Sigmoid colon (tissue), 7 donors: Measurements from ENCODE around the gene STK39. TPM values are rescaled to one million over a fixed set of nuclear protein-coding genes. Genes with fewer than 3 reads are reported as not detected.
"Not testable (repeated sequence)": the region's sequence is repeated elsewhere in the genome, so short reads cannot be mapped to it uniquely, and the experiment has no call there.

Source experiments
- DNase-seq: peaks from one replicate; pipeline ENCODE4 v3.0.0-alpha.2; 2019
- H3K27ac ChIP-seq, 4 donors: fragments of 200-600 bp; sonication (generic); one replicate each; pipeline ENCODE4 v1.5.1; 2016 to 2019; ENCODE audit warnings: mild to moderate bottlenecking in 1 of 4
- H3K27me3 ChIP-seq, 3 donors: fragments of 200-600 bp; sonication (generic); one replicate each; pipeline ENCODE4 v1.5.1; 2019; ENCODE audit warnings: mild to moderate bottlenecking in 1 of 3
- H3K36me3 ChIP-seq, 4 donors: fragments of 200-600 bp; sonication (generic); one replicate each; pipeline ENCODE4 v1.5.1; 2016 to 2019
- H3K4me1 ChIP-seq, 4 donors: fragments of 200-600 bp; sonication (generic); one replicate each; pipeline ENCODE4 v1.5.1; 2017 to 2019
- H3K4me3 ChIP-seq, 4 donors: fragments of 200-600 bp; sonication (generic); one replicate each; pipeline ENCODE4 v1.5.1; 2017 to 2019; ENCODE audit warnings: mild to moderate bottlenecking in 2 of 4, moderate library complexity in 1 of 4
- H3K9me3 ChIP-seq, 4 donors: fragments of 200-600 bp in 3 of 4; sonication (generic) in 3 of 4; one replicate each; pipeline versions ENCODE4 v1.5.1 to v1.6.1; 2013 to 2019
- CTCF ChIP-seq, 4 experiments: fragments of 450-650 bp in 3 of 4; fragments of 200-600 bp in 1 of 4; IDR thresholded peaks; one replicate each; pipeline ENCODE4 v1.5.1; 2016 to 2019; ENCODE audit warnings: antibody characterized with exemption in 4 of 4, mild to moderate bottlenecking in 3 of 4, moderate library complexity in 2 of 4
- EP300 ChIP-seq, 4 donors: sonication (generic); formaldehyde crosslinking; IDR thresholded peaks; one replicate each; pipeline ENCODE4 v1.6.1; 2017; ENCODE audit warnings: antibody characterized with exemption in 4 of 4
- POLR2A ChIP-seq, 2 donors: fragments of 450-650 bp; IDR thresholded peaks; one replicate each; pipeline ENCODE4 v1.6.1; 2016; ENCODE audit warnings: antibody characterized with exemption in 2 of 2, mild to moderate bottlenecking in 2 of 2, moderate library complexity in 2 of 2
- POLR2AphosphoS5 ChIP-seq, 4 donors: sonication (generic); formaldehyde crosslinking; IDR thresholded peaks; one replicate each; pipeline ENCODE4 v1.6.1; 2017; ENCODE audit warnings: antibody characterized with exemption in 4 of 4
- WGBS, 2 donors: extraction: QIAGEN DNeasy Blood & Tissue Kit; methylation state at CpG; one replicate each; pipeline ENCODE4 v1.1.7; 2013; 5-methylcytosine and 5-hydroxymethylcytosine counted together
- intact Hi-C: fragments of 100-400 bp; cut with DNase I; formaldehyde crosslinking; loops from one replicate; pipeline ENCODE4 v1.15.1; 2023
- polyA plus RNA-seq, 3 donors: library from polyadenylated mRNA; stranded (reverse); fragments of 200-250 nt; gene quantifications; one replicate each; pipeline ENCODE4 v1.2.3, GENCODE V29; 2013
- total RNA-seq, 4 donors: library from RNA; depleted of rRNA; stranded (reverse); fragments of >200 nt; gene quantifications; one replicate each; pipeline ENCODE4 v1.1.0, GENCODE V29; 2016
- donor health status: healthy with polysubstance abuse.
- donor health status: Bipolar disorder and iron deficiency.
- donor health status: healthy.

The STK39 gene
- total and polyA plus RNA-seq, 7 donors: 13.4 to 44.9 (median 24.1) TPM

GRCh38 chr2:168085801-168086361, 161.5 kb downstream of the STK39 start:
- Histone ChIP-seq H3K27me3 (no peaks in the 10 kb centered on the region), H3K27ac (no peak overlapping the region), H3K4me1 (peaks cover 0 to 16% (median 10%) of the 10 kb centered on the region in 4 donors), H3K9me3 (peaks cover 0 to under 1% (median 0%) of the 10 kb centered on the region in 4 donors), H3K36me3 (no peaks in the 10 kb centered on the region), H3K4me3 (no peak overlapping the region)
- TF ChIP-seq POLR2AphosphoS5 (IDR thresholded peaks at IDR 0.05): no peak
- TF ChIP-seq EP300 (IDR thresholded peaks at IDR 0.05): no peak
- TF ChIP-seq CTCF (IDR thresholded peaks at IDR 0.05): no peak
- no peak for TF ChIP-seq POLR2A (IDR thresholded peaks at IDR 0.05)
- 90 to 93% methylated on average over 4 of the region's 4 CpGs for WGBS, 2 donors
- intact Hi-C loops: no loop called here
- DNase-seq: no peak

GRCh38 chr2:168084288-168084687, 163.1 kb downstream of the STK39 start:
- peaks cover 0 to 16% (median 10%) of the 10 kb centered on the region in 4 donors for H3K4me1 ChIP-seq
- no peak for TF ChIP-seq POLR2AphosphoS5 (IDR thresholded peaks at IDR 0.05)
- no peak for TF ChIP-seq CTCF (IDR thresholded peaks at IDR 0.05)
- TF ChIP-seq EP300 (IDR thresholded peaks at IDR 0.05): no peak
- intact Hi-C loops: no loop called here
- no peak overlapping the region for H3K27ac ChIP-seq
- H3K36me3 ChIP-seq: no peaks in the 10 kb centered on the region
- WGBS, 2 donors: 94 to 98% methylated on average over 4 of the region's 4 CpGs
- DNase-seq: no peak
- H3K9me3 ChIP-seq: peaks cover 0 to 3% (median 0%) of the 10 kb centered on the region in 4 donors
- H3K4me3 ChIP-seq: no peak overlapping the region
- H3K27me3 ChIP-seq: no peaks in the 10 kb centered on the region

- H3K4me3 ChIP-seq, intact Hi-C loops, DNase-seq, H3K9me3 ChIP-seq, H3K27me3 ChIP-seq, H3K36me3 ChIP-seq, H3K4me1 ChIP-seq, H3K27ac ChIP-seq: not testable (repeated sequence)
- WGBS, 2 donors: 80 to 86% methylated on average over 3 of the region's 3 CpGs
These were observed 165.9 kb downstream of the STK39 start for GRCh38 chr2:168081452-168081851.

- Histone ChIP-seq H3K4me1 (no peaks in the 10 kb centered on the region), H3K27me3 (no peaks in the 10 kb centered on the region), H3K4me3 (no peak overlapping the region), H3K36me3 (no peaks in the 10 kb centered on the region), H3K27ac (no peak overlapping the region), H3K9me3 (peaks cover 0 to 3% (median 0%) of the 10 kb centered on the region in 4 donors)
- intact Hi-C loops: no loop called here
- no peak for TF ChIP-seq EP300 (IDR thresholded peaks at IDR 0.05)
- no peak for TF ChIP-seq POLR2AphosphoS5 (IDR thresholded peaks at IDR 0.05)
- no peak for TF ChIP-seq CTCF (IDR thresholded peaks at IDR 0.05)
- TF ChIP-seq POLR2A (IDR thresholded peaks at IDR 0.05): no peak
- WGBS, 2 donors: 96 to 99% methylated on average over 3 of the region's 3 CpGs
- DNase-seq: no peak
These were observed 168.2 kb downstream of the STK39 start for GRCh38 chr2:168079236-168079635.

GRCh38 chr2:168076731-168077130, 170.7 kb downstream of the STK39 start:
- no peak overlapping the region for H3K4me3 ChIP-seq
- peaks cover 0 to 8% (median 0%) of the 10 kb centered on the region in 4 donors for H3K36me3 ChIP-seq
- H3K27ac ChIP-seq: no peak overlapping the region
- intact Hi-C loops: no loop called here
- H3K4me1 ChIP-seq: peaks cover 0 to 4% (median 0%) of the 10 kb centered on the region in 4 donors
- DNase-seq: no peak
- no peak for TF ChIP-seq CTCF (IDR thresholded peaks at IDR 0.05)
- no peak for TF ChIP-seq POLR2A (IDR thresholded peaks at IDR 0.05)
- no peak for TF ChIP-seq EP300 (IDR thresholded peaks at IDR 0.05)
- no peak for TF ChIP-seq POLR2AphosphoS5 (IDR thresholded peaks at IDR 0.05)
- H3K9me3 ChIP-seq: peaks cover 0 to 3% (median 0%) of the 10 kb centered on the region in 4 donors
- 83 to 89% methylated on average over 3 of the region's 3 CpGs for WGBS, 2 donors
- no peaks in the 10 kb centered on the region for H3K27me3 ChIP-seq
